Middle frontal gyrus (tissue), 1 donor: ENCODE results near the gene ALDH1A3.

Experiments
- DNase-seq: peaks from one replicate; pipeline ENCODE4 v3.0.0-alpha.2; 2015; ENCODE audit warnings: low spot score; ENCODE audit errors: extremely low spot score

ALDH1A3 gene

DNA sequence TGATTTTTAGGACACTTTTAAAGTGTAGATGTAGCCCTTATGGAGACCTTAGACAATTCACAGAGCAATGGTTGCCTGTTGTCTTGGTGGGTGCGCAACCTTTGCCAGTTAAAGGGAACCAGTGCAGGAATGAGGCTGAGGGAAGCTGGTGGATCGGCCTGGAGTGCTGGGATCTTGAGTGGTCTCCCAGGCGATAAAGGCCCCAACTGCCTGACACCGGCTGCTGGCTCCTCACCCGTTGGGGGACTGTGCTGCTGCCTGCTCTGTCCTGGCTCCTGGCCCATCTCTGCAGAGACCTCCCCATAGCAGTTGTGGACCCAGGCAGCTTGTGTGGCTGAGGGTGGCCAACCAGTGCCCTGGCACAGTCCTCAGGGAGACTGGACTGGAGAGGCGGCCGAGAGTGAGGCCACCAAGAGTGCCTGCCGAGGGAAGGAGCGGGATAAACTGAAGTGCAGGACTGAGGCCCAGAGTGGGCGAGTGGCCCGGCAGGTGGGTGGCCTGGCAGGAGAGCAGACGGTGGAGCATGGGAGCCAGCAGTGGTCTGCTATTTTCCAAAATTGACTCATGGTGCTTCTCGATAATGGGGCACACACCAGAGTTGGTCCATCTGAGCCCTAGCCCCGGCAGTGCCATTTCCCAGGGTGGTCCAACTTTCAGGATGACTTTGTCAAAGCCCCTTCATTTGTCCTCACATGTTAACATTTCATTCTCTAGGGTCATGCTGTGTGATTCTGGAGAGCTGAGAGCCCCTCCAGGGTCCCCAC, 2.1 kb downstream of the ALDH1A3 start:
- DNase-seq: no peak

DNA sequence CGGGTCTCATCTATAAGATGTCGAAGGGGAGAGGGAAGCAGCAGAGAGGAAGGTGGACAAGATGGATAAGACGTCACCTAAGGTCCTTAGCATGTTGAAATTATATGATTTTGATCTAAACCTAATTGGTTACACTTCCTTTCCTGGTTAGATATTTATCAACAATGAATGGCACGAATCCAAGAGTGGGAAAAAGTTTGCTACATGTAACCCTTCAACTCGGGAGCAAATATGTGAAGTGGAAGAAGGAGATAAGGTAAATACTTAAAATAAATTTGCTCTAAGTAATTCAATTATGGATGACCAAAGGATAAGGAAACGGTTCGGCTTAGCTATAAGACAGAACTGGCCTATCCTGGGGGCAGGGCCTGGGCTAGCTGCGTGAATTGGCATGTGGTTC, 5.5 kb downstream of the ALDH1A3 start:
- DNase-seq: no peak

- no peak for DNase-seq
Observed at GRCh38 chr15:100885811-100886210, 6.2 kb downstream of the ALDH1A3 start.

DNA sequence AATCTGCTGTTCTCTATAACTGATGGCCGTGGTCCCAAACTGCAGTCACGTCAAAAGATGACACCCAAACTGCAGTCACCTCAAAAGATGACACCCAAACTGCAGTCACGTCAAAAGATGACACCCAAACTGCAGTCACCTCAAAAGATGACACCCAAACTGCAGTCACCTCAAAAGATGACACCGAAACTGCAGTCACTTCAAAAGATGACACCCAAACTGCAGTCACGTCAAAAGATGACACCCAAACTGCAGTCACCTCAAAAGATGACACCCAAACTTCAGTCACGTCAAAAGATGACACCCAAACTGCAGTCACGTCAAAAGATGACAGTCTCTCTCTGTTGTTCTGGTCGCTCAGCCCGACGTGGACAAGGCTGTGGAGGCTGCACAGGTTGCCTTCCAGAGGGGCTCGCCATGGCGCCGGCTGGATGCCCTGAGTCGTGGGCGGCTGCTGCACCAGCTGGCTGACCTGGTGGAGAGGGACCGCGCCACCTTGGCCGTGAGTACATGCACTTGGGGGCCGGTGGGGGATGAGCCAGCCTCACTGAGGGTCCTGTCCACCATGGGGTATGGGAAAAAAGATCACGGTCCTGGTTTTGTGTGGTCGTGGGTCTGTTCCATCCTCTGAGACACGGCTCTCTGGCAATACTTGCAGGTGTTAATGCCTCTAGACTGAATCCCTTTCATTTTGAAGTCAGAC, 7.7 kb downstream of the ALDH1A3 start:
- no peak for DNase-seq

DNA sequence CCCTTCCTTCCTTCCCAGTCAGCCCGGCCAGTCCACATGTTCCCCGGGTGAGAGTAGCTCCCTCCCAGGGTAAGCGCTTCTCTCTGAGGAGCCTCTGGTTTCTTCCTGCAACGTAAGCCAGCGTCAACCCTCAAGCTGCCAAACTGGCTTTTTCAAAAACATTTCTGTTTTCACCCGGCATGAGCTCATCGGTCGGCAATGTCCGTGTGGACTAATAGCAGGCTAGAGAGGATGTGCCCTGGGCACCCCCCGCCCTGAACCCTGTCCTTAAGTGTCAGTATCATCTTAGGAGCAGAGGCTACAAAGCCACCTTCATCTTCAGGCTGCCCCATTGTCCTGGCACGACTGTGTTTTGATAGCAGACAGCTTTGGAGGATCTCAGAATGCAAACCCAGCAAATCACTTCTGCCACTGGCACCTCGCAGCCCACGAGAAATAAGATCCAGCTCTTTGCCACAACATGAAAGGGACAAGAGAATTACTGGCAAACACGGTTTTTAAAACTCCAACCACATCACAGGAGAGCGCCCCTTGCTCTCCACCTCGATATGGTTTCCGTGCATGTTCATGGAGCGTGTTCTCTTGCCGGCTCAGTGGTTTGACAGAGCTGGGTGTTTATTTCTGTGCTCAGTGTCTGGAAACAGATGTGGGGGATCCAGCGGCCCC, 9.9 kb downstream of the ALDH1A3 start:
- DNase-seq: no peak

DNA sequence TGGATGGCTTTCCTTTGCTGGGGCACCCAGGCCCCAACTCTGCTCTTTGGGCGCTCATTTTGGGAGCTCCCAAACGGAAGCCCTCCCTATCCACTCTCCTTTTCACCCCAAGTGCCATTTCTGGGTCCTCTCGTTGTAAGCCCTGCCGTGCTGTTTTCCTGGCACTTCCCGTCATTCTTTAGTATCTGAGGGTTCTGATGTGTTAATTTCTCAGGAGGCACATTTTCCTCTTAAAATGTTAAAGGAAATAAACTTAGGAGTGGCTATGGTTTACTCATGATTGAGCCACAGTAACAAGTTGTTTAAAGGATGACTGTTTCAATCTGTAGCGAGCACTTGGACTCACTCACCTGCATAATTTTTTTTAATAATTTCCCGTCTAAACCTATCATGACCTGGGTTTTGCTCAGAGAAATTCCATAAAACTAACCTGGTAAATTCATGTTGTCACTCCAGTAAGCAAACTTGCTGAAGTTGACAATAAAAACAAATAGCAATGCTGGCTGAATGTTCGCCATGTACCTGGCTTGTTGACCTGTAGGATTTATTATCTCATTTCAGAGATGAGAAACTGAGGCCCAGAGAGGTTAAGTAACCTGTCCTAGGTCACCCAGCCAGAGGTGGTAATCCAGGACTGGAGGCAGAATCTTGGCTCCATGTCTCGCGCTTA, 10.6 kb downstream of the ALDH1A3 start:
- no peak for DNase-seq

- DNase-seq: no peak
Observed at GRCh38 chr15:100890850-100891249, 11.2 kb downstream of the ALDH1A3 start.

DNA sequence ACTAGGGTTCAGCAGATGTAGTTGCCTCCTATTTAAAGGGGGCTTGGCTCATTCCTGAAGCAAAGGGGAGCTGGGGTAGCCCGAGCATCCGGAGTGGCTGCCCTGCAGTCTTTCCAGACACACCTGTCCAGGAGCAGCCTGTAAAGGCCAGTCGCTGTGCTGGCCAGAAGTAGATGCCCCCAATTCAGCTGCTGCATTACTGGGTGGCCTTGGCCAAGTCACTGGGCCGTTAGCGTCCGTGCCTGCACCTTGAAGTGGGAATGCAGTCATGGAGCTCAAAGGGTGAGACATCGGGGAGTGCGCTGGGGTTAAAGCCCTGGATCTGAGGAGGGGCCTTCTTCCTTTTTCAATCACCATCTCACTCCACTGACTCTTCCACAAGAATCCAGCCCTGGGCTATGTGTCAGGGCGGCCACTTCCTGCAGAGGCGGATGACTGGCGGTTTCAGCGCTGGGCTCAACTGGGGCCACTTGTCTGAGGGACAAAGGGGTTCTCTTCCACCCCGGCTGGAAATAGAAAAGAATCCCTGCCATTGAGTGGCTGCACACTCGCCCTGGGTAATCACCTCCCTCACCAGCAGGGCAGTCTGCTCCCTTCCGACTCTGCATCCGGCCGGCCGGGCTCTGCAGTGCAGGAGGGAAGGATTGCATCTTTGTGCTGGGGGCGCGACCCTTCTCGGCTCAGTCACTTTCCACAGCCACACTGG, 11.8 kb downstream of the ALDH1A3 start:
- no peak for DNase-seq

GRCh38 chr15:100892013-100892355, 12.4 kb downstream of the ALDH1A3 start:
- DNase-seq: no peak

DNA sequence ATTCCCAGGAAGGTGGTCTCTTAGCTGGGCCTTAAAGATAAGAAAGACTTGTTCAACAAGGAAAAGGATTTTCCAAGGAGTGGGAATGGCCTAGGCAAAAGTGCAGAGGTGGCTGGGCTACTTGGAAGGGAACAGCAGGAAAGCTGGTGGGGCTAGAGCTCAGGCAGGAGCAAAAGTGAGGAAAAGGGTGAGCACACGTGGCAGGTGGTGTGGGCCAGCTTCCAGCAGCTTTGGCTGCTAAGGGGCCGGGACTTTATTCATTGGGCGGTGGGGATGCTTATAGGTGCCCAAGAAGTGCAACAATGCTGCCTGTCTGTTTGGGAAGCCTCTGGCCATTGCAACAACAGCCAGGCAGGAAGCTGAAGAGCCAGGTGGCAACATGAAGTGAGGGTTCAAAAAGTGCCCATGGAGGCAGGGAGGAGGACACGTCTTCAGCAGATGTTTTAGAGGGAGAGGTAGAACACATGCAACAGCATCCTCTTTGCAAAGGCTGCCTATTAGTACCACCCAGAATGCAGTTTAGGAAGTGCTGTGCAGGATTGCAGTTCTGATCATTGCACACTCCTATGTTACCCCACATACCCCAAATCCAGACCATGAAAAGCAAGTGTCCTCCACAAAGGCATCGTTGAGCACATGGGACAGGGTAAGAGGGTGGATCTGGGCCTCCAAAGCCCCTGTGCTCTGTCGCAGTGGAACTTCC, 13.8 kb downstream of the ALDH1A3 start:
- no peak for DNase-seq

DNA sequence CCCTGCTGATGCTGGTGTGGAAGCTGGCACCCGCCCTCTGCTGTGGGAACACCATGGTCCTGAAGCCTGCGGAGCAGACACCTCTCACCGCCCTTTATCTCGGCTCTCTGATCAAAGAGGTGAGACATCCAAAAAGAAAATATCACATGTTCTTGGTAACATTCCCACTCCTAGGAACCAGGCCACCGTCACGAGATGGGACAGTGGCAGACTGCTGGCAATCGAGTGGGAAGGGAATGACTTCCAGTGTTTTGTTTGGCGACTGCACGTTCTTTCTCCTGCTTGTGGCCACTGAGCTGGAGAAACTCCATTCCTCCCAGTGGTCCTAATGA, 14.3 kb downstream of the ALDH1A3 start:
- DNase-seq: no peak

DNA sequence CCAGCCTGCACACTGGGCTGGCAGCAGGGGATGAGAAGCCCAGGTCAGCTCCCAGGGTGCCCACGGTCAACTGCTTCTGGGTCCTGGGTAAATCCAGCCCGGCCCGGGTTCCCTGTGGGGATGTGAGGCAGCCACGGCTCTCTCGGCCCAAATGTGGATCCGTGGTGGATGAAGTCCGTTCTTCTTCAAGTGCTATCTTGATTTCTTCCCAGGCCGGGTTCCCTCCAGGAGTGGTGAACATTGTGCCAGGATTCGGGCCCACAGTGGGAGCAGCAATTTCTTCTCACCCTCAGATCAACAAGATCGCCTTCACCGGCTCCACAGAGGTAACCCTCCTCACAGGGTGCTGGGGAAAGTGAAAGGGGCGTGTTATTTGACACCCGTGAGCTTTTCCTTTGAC, 16.1 kb downstream of the ALDH1A3 start:
- DNase-seq: no peak

GRCh38 chr15:100897221-100898151, 17.9 kb downstream of the ALDH1A3 start:
- DNase-seq: no peak

DNA sequence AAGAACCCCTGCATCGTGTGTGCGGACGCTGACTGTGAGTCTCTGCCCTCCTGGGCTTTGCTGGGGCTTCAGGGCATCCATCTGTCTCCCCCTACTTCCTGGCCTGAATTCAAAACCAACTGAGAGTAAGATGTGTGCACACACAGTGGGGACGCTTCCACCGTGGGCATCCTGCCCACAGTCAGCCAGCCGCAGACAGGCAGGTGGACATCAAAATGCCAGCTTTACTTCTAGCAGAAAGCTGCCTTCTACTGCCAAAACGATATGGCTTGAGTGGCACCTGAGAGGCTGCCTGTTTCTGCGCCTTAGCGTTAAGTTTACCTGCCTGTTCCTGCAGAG, 18.5 kb downstream of the ALDH1A3 start:
- DNase-seq: no peak

- DNase-seq: no peak
Observed at GRCh38 chr15:100898661-100899462, 19.2 kb downstream of the ALDH1A3 start.

- no peak for DNase-seq
Observed at GRCh38 chr15:100899601-100900000, 20.0 kb downstream of the ALDH1A3 start.

GRCh38 chr15:100900136-100900794, 20.6 kb downstream of the ALDH1A3 start:
- DNase-seq: no peak

DNA sequence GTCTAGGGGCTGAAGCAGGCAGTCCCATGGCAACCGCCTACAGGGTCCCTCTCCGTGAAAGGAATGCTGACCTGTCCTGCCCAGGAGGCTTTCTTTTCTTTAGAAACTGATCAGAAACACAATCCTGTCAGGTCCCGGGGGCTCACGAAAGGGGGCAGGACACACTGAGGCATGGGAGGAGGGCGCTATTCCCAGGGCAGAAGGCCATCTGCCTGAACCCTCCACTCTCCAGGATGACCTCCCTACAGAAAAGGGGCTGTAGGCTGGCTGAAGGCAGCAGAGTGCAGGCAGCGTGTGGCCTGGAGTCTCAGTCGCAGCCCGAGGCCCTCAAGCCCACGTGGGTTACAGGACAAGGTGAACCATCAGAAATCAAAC, 21.2 kb downstream of the ALDH1A3 start:
- DNase-seq: no peak

DNA sequence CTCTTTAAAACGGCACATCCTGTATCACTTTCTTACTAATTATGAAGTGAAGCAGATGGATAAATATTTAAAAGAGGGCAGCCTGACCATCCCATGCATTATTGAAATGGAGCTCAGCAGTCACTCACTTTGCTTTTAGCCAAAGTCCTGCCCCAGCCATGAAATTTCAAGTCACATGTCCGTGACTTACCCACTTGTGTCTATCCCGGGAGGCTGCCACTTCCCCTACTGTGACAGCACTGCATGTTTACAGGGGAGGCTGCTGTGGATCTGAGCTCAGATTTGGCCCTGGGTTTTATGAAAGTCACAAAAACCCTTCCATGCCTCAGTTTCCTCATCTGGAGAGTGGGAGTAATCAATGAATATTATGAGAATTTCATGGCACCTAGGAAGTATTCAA, 21.7 kb downstream of the ALDH1A3 start:
- DNase-seq: no peak
